H1 (cell line): ENCODE results near the gene LMAN1L. TPM values are rescaled to one million over a fixed set of nuclear protein-coding genes. Genes with fewer than 3 reads are reported as not detected.

Source experiments
- CTCF ChIA-PET: fragments of 300-600 bp; sonication (Branson Sonifier 250); formaldehyde crosslinking; loops from one replicate; lab custom pipeline; 2021; ENCODE audit not compliant: partially characterized antibody; lab: Charles Lee
- POLR2A ChIA-PET: fragments of 300-600 bp; sonication (Branson Sonifier 250); formaldehyde crosslinking; loops from one replicate; lab custom pipeline; 2021; ENCODE audit warnings: inconsistent platforms; ENCODE audit not compliant: partially characterized antibody; lab: Charles Lee
- DNase-seq, 2 experiments: peaks; one replicate each; pipeline versions ENCODE4 v3.0.0 to v3.0.0-alpha.2; 2010 to 2022; ENCODE audit warnings: low spot score in 2 of 2, low read depth in 1 of 2, mixed read lengths in 1 of 2
- FAIRE-seq: peaks from 2 replicates; lab custom pipeline; 2011; peaks lifted over from hg19 to GRCh38; lab: Jason Lieb, UNC
- H2AFZ ChIP-seq: 2 replicates; pipeline ENCODE4 v1.8.1; 2012; ENCODE audit warnings: low read length, inconsistent platforms
- H2AK5ac ChIP-seq: 2 replicates; pipeline ENCODE4 v1.6.1; 2013; ENCODE audit warnings: low read depth, low read length
- H2BK120ac ChIP-seq: replicated peaks from 2 replicates; pipeline ENCODE3; 2013; ENCODE audit warnings: low read depth, low read length, inconsistent platforms
- H2BK12ac ChIP-seq: 2 replicates; pipeline ENCODE4 v1.6.1; 2013; ENCODE audit warnings: low read depth, low read length
- H2BK15ac ChIP-seq: 2 replicates; pipeline ENCODE4 v1.6.1; 2013; ENCODE audit warnings: low read length
- H2BK20ac ChIP-seq: 2 replicates; pipeline ENCODE4 v1.6.1; 2013; ENCODE audit warnings: low read length
- H2BK5ac ChIP-seq: 2 replicates; pipeline ENCODE4 v1.6.1; 2013; ENCODE audit warnings: low read depth, low read length
- H3K14ac ChIP-seq: 2 replicates; pipeline ENCODE4 v1.6.1; 2013; ENCODE audit warnings: inconsistent platforms; ENCODE audit not compliant: insufficient read length
- H3K18ac ChIP-seq: 2 replicates; pipeline ENCODE4 v1.6.1; 2013; ENCODE audit warnings: low read length; ENCODE audit errors: extremely low read depth
- H3K23ac ChIP-seq: 2 replicates; pipeline ENCODE4 v1.6.1; 2013; ENCODE audit warnings: inconsistent platforms; ENCODE audit not compliant: insufficient read length
- H3K23me2 ChIP-seq: 2 replicates; pipeline ENCODE4 v1.6.1; 2013; ENCODE audit warnings: low read depth, low read length
- H3K27ac ChIP-seq: 2 replicates; pipeline ENCODE4 v1.6.1; 2011; ENCODE audit warnings: low read depth, low read length, inconsistent platforms
- H3K27me3 ChIP-seq, 4 experiments: replicated peaks in 1 of 4; 1 replicate in 1 of 4; 2 replicates in 3 of 4; pipeline versions ENCODE4 v1.6.1 to v1.8.1; 2011 to 2013; ENCODE audit warnings: low read length in 3 of 4, mild to moderate bottlenecking in 3 of 4, inconsistent platforms in 2 of 4, mixed read lengths in 2 of 4, moderate library complexity in 1 of 4; ENCODE audit not compliant: control insufficient read depth in 3 of 4, insufficient read depth in 3 of 4; ENCODE audit errors: extremely low read depth in 1 of 4
- H3K36me3 ChIP-seq, 4 experiments: 2 replicates each; pipeline versions ENCODE4 v1.6.1 to v1.8.1; 2011 to 2013; ENCODE audit warnings: mild to moderate bottlenecking in 4 of 4, low read length in 3 of 4, moderate library complexity in 2 of 4, control low read depth in 1 of 4, inconsistent platforms in 1 of 4; ENCODE audit not compliant: insufficient read depth in 4 of 4, control insufficient read depth in 2 of 4
- H3K4ac ChIP-seq: replicated peaks from 2 replicates; pipeline ENCODE3; 2013; ENCODE audit warnings: low read length, low read depth, mixed read lengths, inconsistent platforms; ENCODE audit not compliant: insufficient read length
- H3K4me1 ChIP-seq, 4 experiments: replicated peaks in 1 of 4; 1 replicate in 1 of 4; 2 replicates in 3 of 4; pipeline versions ENCODE4 v1.6.1 to v1.8.1; 2011 to 2013; ENCODE audit warnings: low read length in 3 of 4, inconsistent platforms in 2 of 4, mixed read lengths in 1 of 4; ENCODE audit not compliant: insufficient read depth in 4 of 4, control insufficient read depth in 3 of 4
- H3K4me2 ChIP-seq, 2 experiments: 2 replicates each; pipeline versions ENCODE4 v1.6.1 to v1.8.1; 2011 to 2013; ENCODE audit warnings: low read depth in 2 of 2, low read length in 2 of 2, control low read depth in 1 of 2, inconsistent platforms in 1 of 2, mild to moderate bottlenecking in 1 of 2; ENCODE audit not compliant: insufficient read depth in 1 of 2
- H3K4me3 ChIP-seq, 4 experiments: fragments of 200-600, 300-600 bp in 1 of 4; sonication (generic), shearing (Covaris generic), sonication (Bioruptor Twin) in 1 of 4; 2 replicates each; pipeline versions ENCODE4 v1.5.1 to v1.8.1; 2011 to 2016; ENCODE audit warnings: low read length in 4 of 4, low read depth in 3 of 4, control low read depth in 2 of 4, inconsistent platforms in 2 of 4, mild to moderate bottlenecking in 2 of 4, mixed read lengths in 1 of 4, moderate library complexity in 1 of 4; ENCODE audit not compliant: insufficient read depth in 2 of 4; ENCODE audit errors: extremely low read depth in 1 of 4
- H3K56ac ChIP-seq: replicated peaks from 2 replicates; pipeline ENCODE3; 2013; ENCODE audit warnings: low read depth, mild to moderate bottlenecking, mixed read lengths, low read length, inconsistent platforms; ENCODE audit not compliant: insufficient read length
- H3K79me1 ChIP-seq: 2 replicates; pipeline ENCODE4 v1.6.1; 2013; ENCODE audit warnings: low read depth, low read length, control low read depth
- H3K79me2 ChIP-seq, 2 experiments: 2 replicates each; pipeline versions ENCODE4 v1.6.1 to v1.8.1; 2012 to 2013; ENCODE audit warnings: low read length in 2 of 2, mild to moderate bottlenecking in 2 of 2, inconsistent platforms in 1 of 2; ENCODE audit not compliant: insufficient read depth in 2 of 2, control insufficient read depth in 1 of 2
- H3K9ac ChIP-seq, 4 experiments: replicated peaks in 1 of 4; 1 replicate in 1 of 4; 2 replicates in 3 of 4; pipeline versions ENCODE4 v1.6.1 to v1.8.1; 2011 to 2013; ENCODE audit warnings: low read depth in 3 of 4, low read length in 3 of 4, control low read depth in 2 of 4, mild to moderate bottlenecking in 2 of 4, moderate library complexity in 2 of 4, inconsistent platforms in 1 of 4; ENCODE audit errors: extremely low read depth in 1 of 4
- H3K9me3 ChIP-seq, 2 experiments: 2 replicates each; pipeline versions ENCODE4 v1.6.1 to v1.8.1; 2012 to 2013; ENCODE audit warnings: mild to moderate bottlenecking in 2 of 2, moderate library complexity in 2 of 2, control low read depth in 1 of 2, inconsistent platforms in 1 of 2, low read depth in 1 of 2, low read length in 1 of 2, mixed read lengths in 1 of 2; ENCODE audit not compliant: insufficient read depth in 2 of 2
- H4K20me1 ChIP-seq, 2 experiments: replicated peaks in 1 of 2; 2 replicates each; pipeline versions ENCODE3 to v1.8.1; 2011 to 2013; ENCODE audit warnings: inconsistent platforms in 2 of 2, low read length in 2 of 2, mild to moderate bottlenecking in 1 of 2; ENCODE audit not compliant: insufficient read depth in 2 of 2, control insufficient read depth in 1 of 2
- H4K5ac ChIP-seq: 2 replicates; pipeline ENCODE4 v1.6.1; 2013; ENCODE audit warnings: low read length, low read depth, mixed read lengths, inconsistent platforms; ENCODE audit not compliant: insufficient read length
- H4K8ac ChIP-seq: 2 replicates; pipeline ENCODE4 v1.8.0; 2013; ENCODE audit warnings: mild to moderate bottlenecking, moderate library complexity, low read length, inconsistent platforms; ENCODE audit not compliant: insufficient read depth; ENCODE audit errors: extremely low read depth
- H4K91ac ChIP-seq: replicated peaks from 2 replicates; pipeline ENCODE3; 2013; ENCODE audit warnings: low read length, mixed read lengths, inconsistent platforms; ENCODE audit not compliant: insufficient read length
- CBX5 ChIP-seq: fragments of 300-800, 300-1000 bp; sonication (generic); IDR thresholded peaks from 2 replicates; pipeline ENCODE4 v1.7.1; 2016; ENCODE audit warnings: antibody characterized with exemption, low read length, low read depth
- CHD1 ChIP-seq: IDR thresholded peaks from 2 replicates; pipeline ENCODE4 v1.6.1; 2012; ENCODE audit warnings: low read depth, low read length, improper control_type of control experiment
- EGR1 ChIP-seq: IDR thresholded peaks from 2 replicates; pipeline ENCODE4 v1.6.1; 2011; ENCODE audit warnings: low read depth, low read length, borderline replicate concordance
- RAD21 ChIP-seq, 2 experiments: IDR thresholded peaks in 1 of 2; conservative IDR thresholded peaks in 1 of 2; 2 replicates each; pipeline ENCODE4 v1.6.1; 2011; ENCODE audit warnings: low read depth in 2 of 2, low read length in 2 of 2, improper control_type of control experiment in 1 of 2, inconsistent platforms in 1 of 2, mild to moderate bottlenecking in 1 of 2, moderate library complexity in 1 of 2
- RFX5 ChIP-seq: IDR thresholded peaks from 2 replicates; pipeline ENCODE4 v1.6.1; 2011; ENCODE audit warnings: low read depth, low read length, improper control_type of control experiment, borderline replicate concordance
- SP2 ChIP-seq: IDR thresholded peaks from 2 replicates; pipeline ENCODE4 v1.6.1; 2012; ENCODE audit warnings: mild to moderate bottlenecking, low read length, inconsistent platforms
- SRF ChIP-seq: IDR thresholded peaks from 2 replicates; pipeline ENCODE4 v1.6.1; 2011; ENCODE audit warnings: mild to moderate bottlenecking, low read depth, low read length, moderate library complexity
- TBP ChIP-seq: IDR thresholded peaks from 2 replicates; pipeline ENCODE4 v1.6.1; 2011; ENCODE audit warnings: low read depth, low read length, improper control_type of control experiment
- ZNF274 ChIP-seq: IDR thresholded peaks from 2 replicates; pipeline ENCODE4 v1.7.0; 2012; ENCODE audit warnings: low read length, borderline replicate concordance; ENCODE audit errors: extremely low read depth
- WGBS, 2 experiments: shearing (Covaris generic) in 1 of 2; methylation state at CpG; one replicate each; pipeline versions ENCODE4 v1.1.6 to v1.1.7; 2013 to 2015; ENCODE audit warnings: low lambda C conversion rate in 2 of 2, mixed read lengths in 2 of 2, inconsistent platforms in 1 of 2, low coverage in 1 of 2, missing lambda C conversion rate in 1 of 2; ENCODE audit not compliant: insufficient replicate concordance in 2 of 2, insufficient coverage in 1 of 2, insufficient read length in 1 of 2; ENCODE audit errors: extremely low coverage in 1 of 2, missing lambda C conversion rate in 1 of 2; 5-methylcytosine and 5-hydroxymethylcytosine counted together
- polyA plus RNA-seq, 7 experiments: library from polyadenylated mRNA; depleted of rRNA in 3 of 7; stranded (reverse) in 5 of 7; unstranded in 2 of 7; fragments of >200 nt in 5 of 7; fragments of 200-250 nt in 2 of 7; gene quantifications; 1 replicate in 5 of 7; 2 replicates in 1 of 7; 4 replicates in 1 of 7; pipeline versions ENCODE4 v1.2.1 to v1.2.3, GENCODE V29; 2011 to 2013; ENCODE audit warnings: missing spikeins in 2 of 7, mixed read lengths in 2 of 7
- total RNA-seq: library from RNA; stranded (reverse); fragmentation: NEBNext Ultra II Directional; extraction: Animal tissue kit (Norgen Biotek cat#: 25700); gene quantifications from 2 replicates; pipeline ENCODE4 v1.2.1, GENCODE V29; 2021
- TF ChIP-seq, protein P1 (sequence below), 3 experiments: IDR thresholded peaks; 1 replicate in 2 of 3; 2 replicates in 1 of 3; pipeline versions ENCODE4 v1.5.1 to v1.6.1; 2011; ENCODE audit warnings: low read length in 3 of 3, mild to moderate bottlenecking in 3 of 3, inconsistent platforms in 2 of 3, low read depth in 1 of 3, moderate library complexity in 1 of 3; ENCODE audit not compliant: insufficient read depth in 1 of 3; ENCODE audit errors: control extremely low read depth in 1 of 3

The LMAN1L gene
- total and polyA plus RNA-seq, 2 of the 8 experiments (the other 6 are each of a cell fraction or from before 2014, with no cell fraction given): not detected

GRCh38 chr15:74791667-74792066 is 21.0 kb upstream of the LMAN1L start:
- Histone ChIP-seq H2BK120ac (no peak overlapping the region), H4K20me1 (peaks cover 37 to 55% of the 10 kb centered on the region in 2 experiments), H3K14ac (no peak overlapping the region), H3K4me3 (no peak overlapping the region), H2BK15ac (no peak overlapping the region), H3K56ac (no peak overlapping the region), H3K4me2 (no peak overlapping the region), H3K79me2 (peaks cover 0 to 7% of the 10 kb centered on the region in 2 experiments; a peak in 1 of 4 replicates), H3K27me3 (no peaks in the 10 kb centered on the region), H2AFZ (no peak overlapping the region), H3K4ac (no peak overlapping the region), H4K8ac (no peak overlapping the region), H4K91ac (no peak overlapping the region), H3K23ac (no peak overlapping the region), H3K4me1 (peaks cover 4 to 28% (median 14%) of the 10 kb centered on the region in 4 experiments), H3K23me2 (no peaks in the 10 kb centered on the region), H2BK12ac (no peak overlapping the region), H3K36me3 (no peaks in the 10 kb centered on the region), H3K9me3 (no peaks in the 10 kb centered on the region), H2BK20ac (no peak overlapping the region), H3K79me1 (peaks cover 29% of the 10 kb centered on the region), H3K18ac (no peak overlapping the region), H3K27ac (no peak overlapping the region), H2BK5ac (no peak overlapping the region), H2AK5ac (no peak overlapping the region), H3K9ac (no peak overlapping the region), H4K5ac (no peak overlapping the region)
- FAIRE-seq (no peak), DNase-seq (no peak)
- ChIA-PET CTCF (interaction anchor here (1.1 to 53.7 kb wide), 7 partner anchors 8 to 238 kb away, joined by 3 to 1439 read pairs (median 23); partner anchors contain the start of genes CLK3 and CSK), POLR2A (interaction anchor here (0.6 to 2.8 kb wide), 5 partner anchors 14 to 121 kb away, joined by 3 to 9 read pairs (median 4); no protein-coding TSS in a partner anchor)
- WGBS, 2 experiments: 88% methylated on average over 7 of the region's 7 CpGs; no CpG with 5 or more reads in 1 of the 2 experiments
- no peak for TF ChIP-seq CBX5
- TF ChIP-seq CHD1: no peak
- no peak for TF ChIP-seq SP2
- no peak for TF ChIP-seq ZNF274
- TF ChIP-seq EGR1: no peak
- TF ChIP-seq TBP: no peak
- TF ChIP-seq RAD21 (IDR thresholded peaks at IDR 0.05 in 1 of 2, conservative IDR thresholded peaks at IDR 0.05 in 1 of 2; ENCODE audit: low read depth in 2 of 2, low read length in 2 of 2): no peak
- TF ChIP-seq, protein P1, sequence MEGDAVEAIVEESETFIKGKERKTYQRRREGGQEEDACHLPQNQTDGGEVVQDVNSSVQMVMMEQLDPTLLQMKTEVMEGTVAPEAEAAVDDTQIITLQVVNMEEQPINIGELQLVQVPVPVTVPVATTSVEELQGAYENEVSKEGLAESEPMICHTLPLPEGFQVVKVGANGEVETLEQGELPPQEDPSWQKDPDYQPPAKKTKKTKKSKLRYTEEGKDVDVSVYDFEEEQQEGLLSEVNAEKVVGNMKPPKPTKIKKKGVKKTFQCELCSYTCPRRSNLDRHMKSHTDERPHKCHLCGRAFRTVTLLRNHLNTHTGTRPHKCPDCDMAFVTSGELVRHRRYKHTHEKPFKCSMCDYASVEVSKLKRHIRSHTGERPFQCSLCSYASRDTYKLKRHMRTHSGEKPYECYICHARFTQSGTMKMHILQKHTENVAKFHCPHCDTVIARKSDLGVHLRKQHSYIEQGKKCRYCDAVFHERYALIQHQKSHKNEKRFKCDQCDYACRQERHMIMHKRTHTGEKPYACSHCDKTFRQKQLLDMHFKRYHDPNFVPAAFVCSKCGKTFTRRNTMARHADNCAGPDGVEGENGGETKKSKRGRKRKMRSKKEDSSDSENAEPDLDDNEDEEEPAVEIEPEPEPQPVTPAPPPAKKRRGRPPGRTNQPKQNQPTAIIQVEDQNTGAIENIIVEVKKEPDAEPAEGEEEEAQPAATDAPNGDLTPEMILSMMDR (IDR thresholded peaks at IDR 0.05; ENCODE audit: control extremely low read depth in 1 of 3, insufficient read depth in 1 of 3, low read depth in 1 of 3, low read length in 3 of 3): no peak
- TF ChIP-seq RFX5: no peak
- TF ChIP-seq SRF: no peak
